Measurements from ENCODE around the gene TRPM5. TPM values are rescaled to one million over a fixed set of nuclear protein-coding genes. Genes with fewer than 3 reads are reported as not detected.

TRPM5 gene
- total RNA-seq, 1 experiment from 2014 or later, result not detected

- no TSS peak for BruUV-seq (replicated peaks)
- no peaks in the 10 kb centered on the region for H3K27me3 ChIP-seq (replicated peaks; ENCODE audit: insufficient read depth, low read depth, low read length, poor library complexity)
- DNase-seq (ENCODE audit: low spot score), result no peak
- intact Hi-C loops (cut with micrococcal nuclease; ENCODE audit: unreplicated experiment), result no loop called here
- H3K4me1 ChIP-seq (ENCODE audit: insufficient read depth, low read length, poor library complexity, severe bottlenecking), result no peaks in the 10 kb centered on the region
- H3K9me3 ChIP-seq (ENCODE audit: low read depth, low read length, poor library complexity, severe bottlenecking), result no peaks in the 10 kb centered on the region
- no peak overlapping the region for H3K27ac ChIP-seq (ENCODE audit: low read depth, low read length, poor library complexity, severe bottlenecking)
- H3K36me3 ChIP-seq (ENCODE audit: insufficient read depth, low read length, poor library complexity, severe bottlenecking), result no peaks in the 10 kb centered on the region
- TF ChIP-seq, protein P1, sequence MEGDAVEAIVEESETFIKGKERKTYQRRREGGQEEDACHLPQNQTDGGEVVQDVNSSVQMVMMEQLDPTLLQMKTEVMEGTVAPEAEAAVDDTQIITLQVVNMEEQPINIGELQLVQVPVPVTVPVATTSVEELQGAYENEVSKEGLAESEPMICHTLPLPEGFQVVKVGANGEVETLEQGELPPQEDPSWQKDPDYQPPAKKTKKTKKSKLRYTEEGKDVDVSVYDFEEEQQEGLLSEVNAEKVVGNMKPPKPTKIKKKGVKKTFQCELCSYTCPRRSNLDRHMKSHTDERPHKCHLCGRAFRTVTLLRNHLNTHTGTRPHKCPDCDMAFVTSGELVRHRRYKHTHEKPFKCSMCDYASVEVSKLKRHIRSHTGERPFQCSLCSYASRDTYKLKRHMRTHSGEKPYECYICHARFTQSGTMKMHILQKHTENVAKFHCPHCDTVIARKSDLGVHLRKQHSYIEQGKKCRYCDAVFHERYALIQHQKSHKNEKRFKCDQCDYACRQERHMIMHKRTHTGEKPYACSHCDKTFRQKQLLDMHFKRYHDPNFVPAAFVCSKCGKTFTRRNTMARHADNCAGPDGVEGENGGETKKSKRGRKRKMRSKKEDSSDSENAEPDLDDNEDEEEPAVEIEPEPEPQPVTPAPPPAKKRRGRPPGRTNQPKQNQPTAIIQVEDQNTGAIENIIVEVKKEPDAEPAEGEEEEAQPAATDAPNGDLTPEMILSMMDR (conservative IDR thresholded peaks at IDR 0.05; ENCODE audit: low read depth, low read length), result no peak
- TF ChIP-seq EZH2 (IDR thresholded peaks at IDR 0.05; ENCODE audit: borderline replicate concordance, low read depth, low read length, poor library complexity, severe bottlenecking), result no peak
- no peak overlapping the region for H3K4me3 ChIP-seq (ENCODE audit: low read depth, low read length, poor library complexity, severe bottlenecking)
- POLR2A ChIA-PET (ENCODE audit: low non-redundant PET), result no interaction called here
- CTCF ChIA-PET, result no interaction called here
Measured at GRCh38 chr11:2437516-2437915, 6.8 kb downstream of the TRPM5 start.

DNA sequence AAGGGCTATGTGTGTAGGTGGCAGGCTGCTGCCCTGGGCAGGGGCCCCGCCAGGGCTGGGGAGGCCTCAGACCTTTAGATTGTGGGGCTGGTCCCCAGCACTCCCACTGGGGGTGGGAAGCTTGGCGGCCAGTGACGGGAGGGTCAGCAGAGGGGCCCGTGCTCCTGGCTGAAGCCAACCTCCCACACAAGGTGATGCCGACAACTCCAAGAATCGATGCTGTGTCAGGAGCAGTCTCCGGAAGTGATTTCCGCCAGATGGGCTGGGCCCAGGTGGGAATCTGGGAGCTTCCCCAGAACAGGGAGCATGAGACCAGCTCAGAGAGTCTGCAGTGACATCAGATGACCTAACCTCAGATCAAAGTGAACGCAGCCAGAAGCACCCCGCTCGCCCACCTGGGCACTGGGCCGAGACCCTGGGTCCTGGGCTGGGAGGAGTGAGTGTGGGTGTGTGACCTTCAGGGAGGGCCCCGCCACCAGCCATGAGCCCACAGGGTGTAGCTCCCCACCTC is 7.7 kb downstream of the TRPM5 start:
- Histone ChIP-seq H3K9me3 (ENCODE audit: low read depth, low read length, poor library complexity, severe bottlenecking) (no peaks in the 10 kb centered on the region), H3K27ac (ENCODE audit: low read depth, low read length, poor library complexity, severe bottlenecking) (no peak overlapping the region), H3K4me1 (ENCODE audit: insufficient read depth, low read length, poor library complexity, severe bottlenecking) (no peaks in the 10 kb centered on the region), H3K27me3 (replicated peaks; ENCODE audit: insufficient read depth, low read depth, low read length, poor library complexity) (no peaks in the 10 kb centered on the region), H3K36me3 (ENCODE audit: insufficient read depth, low read length, poor library complexity, severe bottlenecking) (no peaks in the 10 kb centered on the region), H3K4me3 (ENCODE audit: low read depth, low read length, poor library complexity, severe bottlenecking) (no peak overlapping the region)
- BruUV-seq (replicated peaks), result no TSS peak
- DNase-seq (ENCODE audit: low spot score), result no peak
- ChIA-PET CTCF (no interaction called here), POLR2A (ENCODE audit: low non-redundant PET) (no interaction called here)
- TF ChIP-seq EZH2 (IDR thresholded peaks at IDR 0.05; ENCODE audit: borderline replicate concordance, low read depth, low read length, poor library complexity, severe bottlenecking), result no peak
- TF ChIP-seq, protein P1 (conservative IDR thresholded peaks at IDR 0.05; ENCODE audit: low read depth, low read length), result no peak
- intact Hi-C loops (cut with micrococcal nuclease; ENCODE audit: unreplicated experiment), result no loop called here

DNA sequence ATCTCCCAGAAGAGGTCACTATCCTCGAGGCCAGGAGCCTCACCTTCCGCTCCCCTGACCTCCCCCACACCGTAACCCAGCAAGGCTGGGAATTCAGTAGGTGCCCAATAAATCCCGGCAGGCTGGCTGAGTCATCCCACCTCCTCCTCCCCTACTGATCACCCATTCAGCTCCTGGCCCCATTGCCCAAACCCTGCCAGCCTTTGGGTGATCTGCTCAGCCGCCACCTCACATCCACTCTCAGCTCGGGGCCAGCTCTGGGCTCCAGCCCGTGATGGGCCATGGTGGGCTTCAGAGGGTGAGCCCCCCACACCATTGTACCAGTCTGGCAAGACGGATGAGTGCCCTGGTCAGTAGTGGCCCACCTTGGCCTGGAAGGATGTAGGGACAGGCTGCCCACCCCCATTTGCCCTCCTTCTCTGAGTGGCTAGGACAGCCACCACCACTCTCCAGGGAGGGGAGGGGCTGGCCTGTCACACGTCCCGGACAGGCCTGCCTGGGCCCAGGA is 8.2 kb downstream of the TRPM5 start:
- no peak overlapping the region for H3K27ac ChIP-seq (ENCODE audit: low read depth, low read length, poor library complexity, severe bottlenecking)
- H3K9me3 ChIP-seq (ENCODE audit: low read depth, low read length, poor library complexity, severe bottlenecking), result no peaks in the 10 kb centered on the region
- BruUV-seq (replicated peaks), result no TSS peak
- no peaks in the 10 kb centered on the region for H3K27me3 ChIP-seq (replicated peaks; ENCODE audit: insufficient read depth, low read depth, low read length, poor library complexity)
- no peaks in the 10 kb centered on the region for H3K4me1 ChIP-seq (ENCODE audit: insufficient read depth, low read length, poor library complexity, severe bottlenecking)
- TF ChIP-seq, protein P1 (conservative IDR thresholded peaks at IDR 0.05; ENCODE audit: low read depth, low read length), result no peak
- TF ChIP-seq EZH2 (IDR thresholded peaks at IDR 0.05; ENCODE audit: borderline replicate concordance, low read depth, low read length, poor library complexity, severe bottlenecking), result no peak
- ChIA-PET POLR2A (ENCODE audit: low non-redundant PET) (no interaction called here), CTCF (no interaction called here)
- intact Hi-C loops (cut with micrococcal nuclease; ENCODE audit: unreplicated experiment), result no loop called here
- DNase-seq (ENCODE audit: low spot score), result no peak
- H3K36me3 ChIP-seq (ENCODE audit: insufficient read depth, low read length, poor library complexity, severe bottlenecking), result no peaks in the 10 kb centered on the region
- no peak overlapping the region for H3K4me3 ChIP-seq (ENCODE audit: low read depth, low read length, poor library complexity, severe bottlenecking)
